Sigmoid colon (tissue), 4 donors: ENCODE results near the gene AGBL5.

Experiments used
- POLR2A ChIP-seq, 2 donors: fragments of 450-650 bp; IDR thresholded peaks; one replicate each; pipeline ENCODE4 v1.6.1; 2016; ENCODE audit warnings: antibody characterized with exemption in 2 of 2, mild to moderate bottlenecking in 2 of 2, moderate library complexity in 2 of 2
- POLR2AphosphoS5 ChIP-seq, 4 donors: sonication (generic); formaldehyde crosslinking; IDR thresholded peaks; one replicate each; pipeline ENCODE4 v1.6.1; 2017; ENCODE audit warnings: antibody characterized with exemption in 4 of 4
- TF ChIP-seq, protein P1 (sequence below), 4 experiments: fragments of 450-650 bp in 3 of 4; fragments of 200-600 bp in 1 of 4; IDR thresholded peaks; one replicate each; pipeline ENCODE4 v1.5.1; 2016 to 2019; ENCODE audit warnings: antibody characterized with exemption in 4 of 4, mild to moderate bottlenecking in 3 of 4, moderate library complexity in 2 of 4

DNA sequence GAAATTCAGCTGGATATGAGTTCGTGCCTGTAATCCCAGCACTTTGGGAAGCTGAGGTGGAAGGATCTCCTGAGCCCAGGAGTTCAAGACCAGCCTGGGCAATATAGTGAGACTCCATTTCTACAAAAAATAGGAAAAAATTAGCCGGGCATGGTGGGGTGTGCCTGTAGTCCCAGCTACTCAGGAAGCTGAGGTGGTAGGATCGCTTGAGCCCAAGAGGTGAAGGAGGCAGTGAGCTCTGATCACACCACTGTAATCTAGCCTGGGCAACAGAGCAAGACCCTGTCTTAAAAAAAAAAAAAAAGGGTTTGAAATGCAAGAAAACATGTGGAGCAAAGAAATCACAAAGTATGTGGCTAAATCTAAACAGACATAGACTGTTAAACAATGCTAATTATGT lies 57.6 kb downstream of the AGBL5 start:
- TF ChIP-seq, protein P1, sequence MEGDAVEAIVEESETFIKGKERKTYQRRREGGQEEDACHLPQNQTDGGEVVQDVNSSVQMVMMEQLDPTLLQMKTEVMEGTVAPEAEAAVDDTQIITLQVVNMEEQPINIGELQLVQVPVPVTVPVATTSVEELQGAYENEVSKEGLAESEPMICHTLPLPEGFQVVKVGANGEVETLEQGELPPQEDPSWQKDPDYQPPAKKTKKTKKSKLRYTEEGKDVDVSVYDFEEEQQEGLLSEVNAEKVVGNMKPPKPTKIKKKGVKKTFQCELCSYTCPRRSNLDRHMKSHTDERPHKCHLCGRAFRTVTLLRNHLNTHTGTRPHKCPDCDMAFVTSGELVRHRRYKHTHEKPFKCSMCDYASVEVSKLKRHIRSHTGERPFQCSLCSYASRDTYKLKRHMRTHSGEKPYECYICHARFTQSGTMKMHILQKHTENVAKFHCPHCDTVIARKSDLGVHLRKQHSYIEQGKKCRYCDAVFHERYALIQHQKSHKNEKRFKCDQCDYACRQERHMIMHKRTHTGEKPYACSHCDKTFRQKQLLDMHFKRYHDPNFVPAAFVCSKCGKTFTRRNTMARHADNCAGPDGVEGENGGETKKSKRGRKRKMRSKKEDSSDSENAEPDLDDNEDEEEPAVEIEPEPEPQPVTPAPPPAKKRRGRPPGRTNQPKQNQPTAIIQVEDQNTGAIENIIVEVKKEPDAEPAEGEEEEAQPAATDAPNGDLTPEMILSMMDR (IDR thresholded peaks at IDR 0.05) = no peak
- TF ChIP-seq POLR2A (IDR thresholded peaks at IDR 0.05) (no peak), POLR2AphosphoS5 (IDR thresholded peaks at IDR 0.05) (no peak)
